Esophagus squamous epithelium (tissue), 5 donors: ENCODE results near the gene NCK1. TPM values are rescaled to one million over a fixed set of nuclear protein-coding genes. Genes with fewer than 3 reads are reported as not detected.
A peak's percentile ranks its signal among the peaks of the same experiment; 100 is the strongest.
"Not testable (repeated sequence)": the region's sequence is repeated elsewhere in the genome, so short reads cannot be mapped to it uniquely, and the experiment has no call there.

Source experiments
- DNase-seq: peaks from one replicate; lab custom pipeline; 2025; lab: John Stamatoyannopoulos, UW
- H3K27ac ChIP-seq, 4 donors: fragments of 200-600 bp; sonication (generic); one replicate each; pipeline ENCODE4 v1.5.1; 2016 to 2019; ENCODE audit warnings: mild to moderate bottlenecking in 1 of 4
- H3K27me3 ChIP-seq, 4 donors: fragments of 200-600 bp; sonication (generic); 1 replicate in 3 of 4; 2 replicates in 1 of 4; pipeline versions ENCODE4 v1.5.1 to v1.6.0; 2017 to 2021; ENCODE audit warnings: antibody characterized with exemption in 1 of 4
- H3K36me3 ChIP-seq, 3 donors: fragments of 200-600 bp; sonication (generic); one replicate each; pipeline ENCODE4 v1.5.1; 2016 to 2019
- H3K4me1 ChIP-seq, 3 donors: fragments of 200-600 bp; sonication (generic); one replicate each; pipeline ENCODE4 v1.5.1; 2017 to 2019
- H3K4me3 ChIP-seq, 4 donors: fragments of 200-600 bp; sonication (generic); 1 replicate in 3 of 4; 2 replicates in 1 of 4; pipeline ENCODE4 v1.5.1; 2016 to 2019; ENCODE audit warnings: mild to moderate bottlenecking in 2 of 4, moderate library complexity in 1 of 4
- H3K9me3 ChIP-seq, 3 donors: fragments of 200-600 bp; sonication (generic); one replicate each; pipeline ENCODE4 v1.5.1; 2016 to 2019
- CTCF ChIP-seq, 6 experiments: fragments of 450-650 bp in 4 of 6; fragments of 200-600 bp in 2 of 6; sonication (generic) in 2 of 6; IDR thresholded peaks; one replicate each; pipeline ENCODE4 v1.5.1; 2016 to 2019; ENCODE audit warnings: antibody characterized with exemption in 6 of 6, mild to moderate bottlenecking in 4 of 6, moderate library complexity in 4 of 6
- POLR2A ChIP-seq, 4 donors: fragments of 450-650 bp; IDR thresholded peaks; one replicate each; pipeline ENCODE4 v1.6.1; 2017; ENCODE audit warnings: antibody characterized with exemption in 4 of 4, mild to moderate bottlenecking in 4 of 4, moderate library complexity in 3 of 4
- WGBS, 2 donors: methylation state at CpG; one replicate each; pipeline ENCODE4 v1.1.5; 2018; 5-methylcytosine and 5-hydroxymethylcytosine counted together
- intact Hi-C: fragments of 100-400 bp; cut with DNase I; formaldehyde crosslinking; loops from one replicate; pipeline ENCODE4 v1.15.0; 2022
- total RNA-seq, 4 donors: library from RNA; depleted of rRNA; stranded (reverse); fragments of >200 nt; gene quantifications; one replicate each; pipeline ENCODE4 v1.1.0, GENCODE V29; 2016
- donor health status: DM: yes; HTN: yes; CAD: no.

The NCK1 gene
- total RNA-seq, 4 donors from 2014 or later, result 35.6 to 66.1 (median 57.3) TPM

DNA sequence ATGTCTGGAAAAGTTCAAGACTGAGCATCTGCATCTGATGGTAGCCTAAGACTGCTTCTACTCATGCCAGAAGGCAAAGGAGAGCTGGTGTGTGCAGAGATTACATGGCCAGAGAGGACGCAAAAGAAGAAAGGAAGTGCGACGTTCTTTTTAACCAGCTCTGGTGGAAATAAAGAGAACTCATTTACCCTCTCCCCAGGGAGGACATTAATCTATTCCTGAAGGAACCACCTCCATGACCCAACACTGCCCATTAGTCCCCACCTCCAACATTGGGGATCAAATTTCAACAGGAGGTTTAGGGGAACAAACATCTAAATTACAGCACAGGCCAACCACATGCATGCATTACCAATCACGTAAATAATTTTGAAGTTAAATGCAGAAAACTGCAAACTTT, 1.5 kb upstream of the NCK1 start:
- peak overlapping the region in 2 of 4 donors; percentile 97 to 98 for H3K27ac ChIP-seq
- H3K4me1 ChIP-seq, result peaks cover 0 to 49% (median 14%) of the 10 kb centered on the region in 3 donors
- no peak for DNase-seq
- peak overlapping the region in 3 of 4 donors; percentile 83 to 97 (median 96) for H3K4me3 ChIP-seq
- H3K27me3 ChIP-seq, result no peaks in the 10 kb centered on the region
- intact Hi-C loops, result no loop called here
- TF ChIP-seq CTCF (IDR thresholded peaks at IDR 0.05) (no peak), POLR2A (IDR thresholded peaks at IDR 0.05) (no peak)
- 62 to 72% methylated on average over 4 of the region's 4 CpGs for WGBS, 2 donors
- H3K36me3 ChIP-seq, result no peaks in the 10 kb centered on the region
- no peaks in the 10 kb centered on the region for H3K9me3 ChIP-seq

- intact Hi-C loops, result no loop called here
- H3K4me3 ChIP-seq, result peak overlapping the region; percentile 55 to 97 (median 90)
- H3K4me1 ChIP-seq, result peaks cover 0 to 66% (median 14%) of the 10 kb centered on the region in 3 donors
- peak overlapping the region; percentile 88 to 98 (median 98) for H3K27ac ChIP-seq
- H3K36me3 ChIP-seq, result peaks cover 0 to 4% (median 0%) of the 10 kb centered on the region in 3 donors
- 1% methylated on average over 11 to 25 of the region's 39 CpGs for WGBS, 2 donors
- TF ChIP-seq CTCF (IDR thresholded peaks at IDR 0.05), result no peak
- no peak for TF ChIP-seq POLR2A (IDR thresholded peaks at IDR 0.05)
- peak; percentile 6 for DNase-seq
- H3K9me3 ChIP-seq, result no peaks in the 10 kb centered on the region
- no peaks in the 10 kb centered on the region for H3K27me3 ChIP-seq
Observed at GRCh38 chr3:136862617-136863322, 762 bp downstream of the NCK1 start.

- intact Hi-C loops, result no loop called here
- H3K27ac ChIP-seq, result no peak overlapping the region
- H3K36me3 ChIP-seq, result peaks cover 0 to 53% (median 0%) of the 10 kb centered on the region in 3 donors
- 95 to 97% methylated on average over 9 of the region's 9 CpGs for WGBS, 2 donors
- H3K4me1 ChIP-seq, result peaks cover 0 to 54% (median 9%) of the 10 kb centered on the region in 3 donors
- H3K27me3 ChIP-seq, result no peaks in the 10 kb centered on the region
- no peak overlapping the region for H3K4me3 ChIP-seq
- no peak for DNase-seq
- TF ChIP-seq CTCF (IDR thresholded peaks at IDR 0.05) (no peak), POLR2A (IDR thresholded peaks at IDR 0.05) (no peak)
- H3K9me3 ChIP-seq, result no peaks in the 10 kb centered on the region
Observed at GRCh38 chr3:136869282-136869681, 7.3 kb downstream of the NCK1 start.

DNA sequence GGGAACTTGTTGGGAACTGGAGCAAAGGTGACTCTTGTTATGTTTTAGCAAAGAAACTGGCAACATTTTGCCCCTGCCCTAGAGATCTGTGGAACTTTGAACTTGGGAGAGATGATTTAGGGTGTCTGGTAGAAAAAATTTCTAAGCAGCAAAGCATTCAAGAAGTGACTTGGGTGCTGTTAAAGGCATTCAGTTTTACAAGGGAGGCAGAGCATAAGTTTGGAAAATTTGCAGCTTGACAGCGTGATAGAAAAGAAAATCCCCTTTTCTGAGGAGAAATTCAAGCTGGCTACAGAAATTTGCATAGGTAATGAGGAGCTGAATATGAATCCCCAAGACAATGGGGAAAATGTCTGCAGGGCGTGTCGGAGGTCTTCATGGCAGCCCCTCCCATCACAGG, 10.2 kb downstream of the NCK1 start:
- H3K9me3 ChIP-seq, H3K27me3 ChIP-seq, DNase-seq, intact Hi-C loops, H3K4me3 ChIP-seq, H3K27ac ChIP-seq: not testable (repeated sequence)
- H3K4me1 ChIP-seq, result peaks cover 0 to 45% (median 15%) of the 10 kb centered on the region in 3 donors
- peaks cover 0 to 55% (median 0%) of the 10 kb centered on the region in 3 donors for H3K36me3 ChIP-seq
- WGBS, 2 donors, result 89 to 97% methylated on average over 3 of the region's 3 CpGs

DNA sequence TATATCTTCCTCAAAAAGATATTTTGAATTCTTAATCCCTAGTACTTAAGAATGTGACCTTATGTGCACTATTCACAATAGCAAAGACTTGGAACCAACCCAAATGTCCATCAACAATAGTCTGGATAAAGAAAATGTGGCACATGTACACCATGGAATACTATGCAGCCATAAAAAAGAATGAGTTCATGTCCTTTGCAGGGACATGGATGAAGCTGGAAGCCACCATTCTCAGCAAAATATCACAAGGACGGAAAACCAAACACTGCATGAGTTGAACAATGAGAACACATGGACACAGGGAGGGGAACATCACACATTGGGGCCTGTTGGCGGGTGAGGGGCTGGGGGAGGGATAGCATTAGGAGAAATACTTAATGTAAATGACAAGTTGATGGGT, 17.5 kb downstream of the NCK1 start:
- H3K27me3 ChIP-seq, DNase-seq, H3K36me3 ChIP-seq, intact Hi-C loops, H3K9me3 ChIP-seq, H3K27ac ChIP-seq, H3K4me3 ChIP-seq: not testable (repeated sequence)
- peaks cover 0 to 17% (median 4%) of the 10 kb centered on the region in 3 donors for H3K4me1 ChIP-seq
- WGBS, 2 donors, result 93 to 100% methylated on average over 2 of the region's 2 CpGs

GRCh38 chr3:136882571-136882970, 20.6 kb downstream of the NCK1 start:
- intact Hi-C loops, result no loop called here
- WGBS, 2 donors, result 75 to 78% methylated on average over 1 of the region's 1 CpG
- Histone ChIP-seq H3K27ac (no peak overlapping the region), H3K9me3 (no peaks in the 10 kb centered on the region), H3K36me3 (no peaks in the 10 kb centered on the region), H3K4me3 (no peak overlapping the region), H3K27me3 (no peaks in the 10 kb centered on the region), H3K4me1 (peaks cover 0 to 40% (median 3%) of the 10 kb centered on the region in 3 donors)
- TF ChIP-seq POLR2A (IDR thresholded peaks at IDR 0.05) (no peak), CTCF (IDR thresholded peaks at IDR 0.05) (no peak)
- DNase-seq, result no peak
